Left ventricle myocardium inferior (tissue), 1 donor: Measurements from ENCODE around the gene ZNF587B. TPM values are rescaled to one million over a fixed set of nuclear protein-coding genes. Genes with fewer than 3 reads are reported as not detected.
A peak's percentile ranks its signal among the peaks of the same experiment; 100 is the strongest.
"Not testable (repeated sequence)": the region's sequence is repeated elsewhere in the genome, so short reads cannot be mapped to it uniquely, and the experiment has no call there.

Experiments used
- DNase-seq: peaks from one replicate; pipeline ENCODE4 v3.0.0-alpha.2; 2020
- H3K27ac ChIP-seq: fragments of 200-600 bp; replicated peaks from 2 replicates; pipeline ENCODE4 v1.8.0; 2021
- H3K27me3 ChIP-seq: fragments of 200-600 bp; 2 replicates; pipeline ENCODE4 v1.8.0; 2021; ENCODE audit warnings: low read depth
- H3K36me3 ChIP-seq: fragments of 200-600 bp; 2 replicates; pipeline ENCODE4 v1.8.0; 2021
- H3K4me1 ChIP-seq: fragments of 200-600 bp; 2 replicates; pipeline ENCODE4 v1.8.0; 2021
- H3K4me3 ChIP-seq: fragments of 200-600 bp; 2 replicates; pipeline ENCODE4 v1.8.0; 2021; ENCODE audit warnings: mild to moderate bottlenecking, moderate library complexity
- H3K9me3 ChIP-seq: fragments of 200-600 bp; replicated peaks from 2 replicates; pipeline ENCODE4 v1.8.0; 2021
- CTCF ChIP-seq: fragments of 200-600 bp; IDR thresholded peaks from 2 replicates; pipeline ENCODE4 v1.8.0; 2021; ENCODE audit warnings: antibody characterized with exemption, mild to moderate bottlenecking, borderline replicate concordance
- intact Hi-C: fragments of 100-400 bp; cut with micrococcal nuclease; formaldehyde crosslinking; loops from one replicate; pipeline ENCODE4 v1.11.0; 2022
- total RNA-seq: library from RNA; stranded (reverse); fragmentation: NEBNext Ultra II Directional; extraction: Animal tissue kit (Norgen Biotek cat#: 25700); gene quantifications from one replicate; pipeline ENCODE4 v1.2.1, GENCODE V29; 2021
- donor health status: DM: no; HTN: yes; CAD: no; lungs with severe emphysema.

ZNF587B gene
- total RNA-seq, 1 donor from 2014 or later: 6.7 TPM

- peaks cover 8% of the 10 kb centered on the region for H3K4me1 ChIP-seq
- H3K27ac ChIP-seq: no peak overlapping the region
- intact Hi-C loops: no loop called here
- TF ChIP-seq CTCF: no peak
- H3K9me3 ChIP-seq: peaks cover 97% of the 10 kb centered on the region
- no peak overlapping the region for H3K4me3 ChIP-seq
- no peaks in the 10 kb centered on the region for H3K27me3 ChIP-seq
- peaks cover 77% of the 10 kb centered on the region for H3K36me3 ChIP-seq
- DNase-seq: no peak
Observed at GRCh38 chr19:57872450-57872849, 42.4 kb downstream of the ZNF587B start.

- H3K4me3 ChIP-seq, H3K27me3 ChIP-seq, H3K27ac ChIP-seq, intact Hi-C loops, DNase-seq, H3K4me1 ChIP-seq: not testable (repeated sequence)
- Histone ChIP-seq H3K36me3 (peaks cover 75% of the 10 kb centered on the region), H3K9me3 (peaks cover 94% of the 10 kb centered on the region)
Observed at GRCh38 chr19:57873883-57874799, 44.0 kb downstream of the ZNF587B start.

- Histone ChIP-seq H3K4me1 (peaks cover 43% of the 10 kb centered on the region), H3K9me3 (peaks cover 19% of the 10 kb centered on the region), H3K36me3 (peaks cover 29% of the 10 kb centered on the region), H3K27ac (peak overlapping the region; percentile 24), H3K27me3 (no peaks in the 10 kb centered on the region), H3K4me3 (no peak overlapping the region)
- no peak for DNase-seq
- intact Hi-C loops: no loop called here
- no peak for TF ChIP-seq CTCF
Observed at GRCh38 chr19:57886046-57886445, 55.9 kb downstream of the ZNF587B start.

- no peak for TF ChIP-seq CTCF
- intact Hi-C loops: no loop called here
- Histone ChIP-seq H3K4me1 (peaks cover 43% of the 10 kb centered on the region), H3K27ac (peak overlapping the region; percentile 85), H3K4me3 (peak overlapping the region; percentile 79), H3K9me3 (peaks cover 19% of the 10 kb centered on the region), H3K36me3 (peaks cover 29% of the 10 kb centered on the region), H3K27me3 (no peaks in the 10 kb centered on the region)
- no peak for DNase-seq
Observed at GRCh38 chr19:57887195-57887941, 57.3 kb downstream of the ZNF587B start.

- peak overlapping the region; percentile 79 for H3K4me3 ChIP-seq
- H3K36me3 ChIP-seq: peaks cover 25% of the 10 kb centered on the region
- no peak for TF ChIP-seq CTCF
- H3K9me3 ChIP-seq: peaks cover 15% of the 10 kb centered on the region
- no peak for DNase-seq
- H3K27me3 ChIP-seq: no peaks in the 10 kb centered on the region
- peak overlapping the region; percentile 85 for H3K27ac ChIP-seq
- intact Hi-C loops: no loop called here
- peaks cover 43% of the 10 kb centered on the region for H3K4me1 ChIP-seq
Observed at GRCh38 chr19:57888107-57888559, 58.0 kb downstream of the ZNF587B start.
